ENCODE results near the gene SUMO2. TPM values are rescaled to one million over a fixed set of nuclear protein-coding genes. Genes with fewer than 3 reads are reported as not detected.
A peak's percentile ranks its signal among the peaks of the same experiment; 100 is the strongest.

The SUMO2 gene
- total and polyA plus RNA-seq, 9 of the 15 experiments (the other 6 are each of a cell fraction or from before 2014, with no cell fraction given), result 157 to 733 (median 419) TPM

DNA sequence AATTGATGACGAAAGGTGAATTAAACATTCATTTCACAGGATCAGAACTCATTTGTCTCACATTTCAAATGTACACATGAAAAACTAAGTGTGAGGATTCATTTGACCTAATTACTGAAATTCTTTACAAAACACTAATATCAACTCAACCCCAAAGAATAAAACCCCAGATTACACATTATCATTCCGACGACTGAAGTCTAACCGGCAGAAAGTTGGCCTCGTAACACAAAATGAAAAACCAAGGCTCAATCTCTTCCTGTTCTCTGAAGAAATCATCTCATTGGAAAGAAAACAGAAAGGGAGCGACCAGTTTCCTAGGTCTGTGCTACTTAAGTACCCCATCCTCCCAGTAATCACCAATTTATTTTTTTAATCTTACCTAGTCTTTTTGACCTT lies 30.2 kb downstream of the SUMO2 start (continued):
- TF ChIP-seq, protein P1, sequence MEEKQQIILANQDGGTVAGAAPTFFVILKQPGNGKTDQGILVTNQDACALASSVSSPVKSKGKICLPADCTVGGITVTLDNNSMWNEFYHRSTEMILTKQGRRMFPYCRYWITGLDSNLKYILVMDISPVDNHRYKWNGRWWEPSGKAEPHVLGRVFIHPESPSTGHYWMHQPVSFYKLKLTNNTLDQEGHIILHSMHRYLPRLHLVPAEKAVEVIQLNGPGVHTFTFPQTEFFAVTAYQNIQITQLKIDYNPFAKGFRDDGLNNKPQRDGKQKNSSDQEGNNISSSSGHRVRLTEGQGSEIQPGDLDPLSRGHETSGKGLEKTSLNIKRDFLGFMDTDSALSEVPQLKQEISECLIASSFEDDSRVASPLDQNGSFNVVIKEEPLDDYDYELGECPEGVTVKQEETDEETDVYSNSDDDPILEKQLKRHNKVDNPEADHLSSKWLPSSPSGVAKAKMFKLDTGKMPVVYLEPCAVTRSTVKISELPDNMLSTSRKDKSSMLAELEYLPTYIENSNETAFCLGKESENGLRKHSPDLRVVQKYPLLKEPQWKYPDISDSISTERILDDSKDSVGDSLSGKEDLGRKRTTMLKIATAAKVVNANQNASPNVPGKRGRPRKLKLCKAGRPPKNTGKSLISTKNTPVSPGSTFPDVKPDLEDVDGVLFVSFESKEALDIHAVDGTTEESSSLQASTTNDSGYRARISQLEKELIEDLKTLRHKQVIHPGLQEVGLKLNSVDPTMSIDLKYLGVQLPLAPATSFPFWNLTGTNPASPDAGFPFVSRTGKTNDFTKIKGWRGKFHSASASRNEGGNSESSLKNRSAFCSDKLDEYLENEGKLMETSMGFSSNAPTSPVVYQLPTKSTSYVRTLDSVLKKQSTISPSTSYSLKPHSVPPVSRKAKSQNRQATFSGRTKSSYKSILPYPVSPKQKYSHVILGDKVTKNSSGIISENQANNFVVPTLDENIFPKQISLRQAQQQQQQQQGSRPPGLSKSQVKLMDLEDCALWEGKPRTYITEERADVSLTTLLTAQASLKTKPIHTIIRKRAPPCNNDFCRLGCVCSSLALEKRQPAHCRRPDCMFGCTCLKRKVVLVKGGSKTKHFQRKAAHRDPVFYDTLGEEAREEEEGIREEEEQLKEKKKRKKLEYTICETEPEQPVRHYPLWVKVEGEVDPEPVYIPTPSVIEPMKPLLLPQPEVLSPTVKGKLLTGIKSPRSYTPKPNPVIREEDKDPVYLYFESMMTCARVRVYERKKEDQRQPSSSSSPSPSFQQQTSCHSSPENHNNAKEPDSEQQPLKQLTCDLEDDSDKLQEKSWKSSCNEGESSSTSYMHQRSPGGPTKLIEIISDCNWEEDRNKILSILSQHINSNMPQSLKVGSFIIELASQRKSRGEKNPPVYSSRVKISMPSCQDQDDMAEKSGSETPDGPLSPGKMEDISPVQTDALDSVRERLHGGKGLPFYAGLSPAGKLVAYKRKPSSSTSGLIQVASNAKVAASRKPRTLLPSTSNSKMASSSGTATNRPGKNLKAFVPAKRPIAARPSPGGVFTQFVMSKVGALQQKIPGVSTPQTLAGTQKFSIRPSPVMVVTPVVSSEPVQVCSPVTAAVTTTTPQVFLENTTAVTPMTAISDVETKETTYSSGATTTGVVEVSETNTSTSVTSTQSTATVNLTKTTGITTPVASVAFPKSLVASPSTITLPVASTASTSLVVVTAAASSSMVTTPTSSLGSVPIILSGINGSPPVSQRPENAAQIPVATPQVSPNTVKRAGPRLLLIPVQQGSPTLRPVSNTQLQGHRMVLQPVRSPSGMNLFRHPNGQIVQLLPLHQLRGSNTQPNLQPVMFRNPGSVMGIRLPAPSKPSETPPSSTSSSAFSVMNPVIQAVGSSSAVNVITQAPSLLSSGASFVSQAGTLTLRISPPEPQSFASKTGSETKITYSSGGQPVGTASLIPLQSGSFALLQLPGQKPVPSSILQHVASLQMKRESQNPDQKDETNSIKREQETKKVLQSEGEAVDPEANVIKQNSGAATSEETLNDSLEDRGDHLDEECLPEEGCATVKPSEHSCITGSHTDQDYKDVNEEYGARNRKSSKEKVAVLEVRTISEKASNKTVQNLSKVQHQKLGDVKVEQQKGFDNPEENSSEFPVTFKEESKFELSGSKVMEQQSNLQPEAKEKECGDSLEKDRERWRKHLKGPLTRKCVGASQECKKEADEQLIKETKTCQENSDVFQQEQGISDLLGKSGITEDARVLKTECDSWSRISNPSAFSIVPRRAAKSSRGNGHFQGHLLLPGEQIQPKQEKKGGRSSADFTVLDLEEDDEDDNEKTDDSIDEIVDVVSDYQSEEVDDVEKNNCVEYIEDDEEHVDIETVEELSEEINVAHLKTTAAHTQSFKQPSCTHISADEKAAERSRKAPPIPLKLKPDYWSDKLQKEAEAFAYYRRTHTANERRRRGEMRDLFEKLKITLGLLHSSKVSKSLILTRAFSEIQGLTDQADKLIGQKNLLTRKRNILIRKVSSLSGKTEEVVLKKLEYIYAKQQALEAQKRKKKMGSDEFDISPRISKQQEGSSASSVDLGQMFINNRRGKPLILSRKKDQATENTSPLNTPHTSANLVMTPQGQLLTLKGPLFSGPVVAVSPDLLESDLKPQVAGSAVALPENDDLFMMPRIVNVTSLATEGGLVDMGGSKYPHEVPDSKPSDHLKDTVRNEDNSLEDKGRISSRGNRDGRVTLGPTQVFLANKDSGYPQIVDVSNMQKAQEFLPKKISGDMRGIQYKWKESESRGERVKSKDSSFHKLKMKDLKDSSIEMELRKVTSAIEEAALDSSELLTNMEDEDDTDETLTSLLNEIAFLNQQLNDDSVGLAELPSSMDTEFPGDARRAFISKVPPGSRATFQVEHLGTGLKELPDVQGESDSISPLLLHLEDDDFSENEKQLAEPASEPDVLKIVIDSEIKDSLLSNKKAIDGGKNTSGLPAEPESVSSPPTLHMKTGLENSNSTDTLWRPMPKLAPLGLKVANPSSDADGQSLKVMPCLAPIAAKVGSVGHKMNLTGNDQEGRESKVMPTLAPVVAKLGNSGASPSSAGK (IDR thresholded peaks at IDR 0.05), result 0 out of 2 replicates have a peak, but pooled peaks have one; percentile 11
- no peak for TF ChIP-seq ZNF668 (CRISPR knock-in tag; IDR thresholded peaks at IDR 0.05)
- TF ChIP-seq MXI1 (IDR thresholded peaks at IDR 0.05; ENCODE audit: low read depth, low read length), result no peak
- no peak for TF ChIP-seq GTF2A2 (tag; IDR thresholded peaks at IDR 0.05)
- TF ChIP-seq TEAD4 (IDR thresholded peaks at IDR 0.05; ENCODE audit: low read length), result 0 out of 2 replicates have a peak, but pooled peaks have one; percentile 34
- TF ChIP-seq TEAD4 (CRISPR knock-in tag; IDR thresholded peaks at IDR 0.05; ENCODE audit: borderline replicate concordance), result no peak
- TF ChIP-seq SLC30A9 (CRISPR knock-in tag; IDR thresholded peaks at IDR 0.05), result no peak
- peak; percentile 50 for TF ChIP-seq RBM22 (IDR thresholded peaks at IDR 0.05; ENCODE audit: low read depth, low read length, poor library complexity, severe bottlenecking)
- no peak for TF ChIP-seq LARP7 (IDR thresholded peaks at IDR 0.05)
- TF ChIP-seq, protein P2, sequence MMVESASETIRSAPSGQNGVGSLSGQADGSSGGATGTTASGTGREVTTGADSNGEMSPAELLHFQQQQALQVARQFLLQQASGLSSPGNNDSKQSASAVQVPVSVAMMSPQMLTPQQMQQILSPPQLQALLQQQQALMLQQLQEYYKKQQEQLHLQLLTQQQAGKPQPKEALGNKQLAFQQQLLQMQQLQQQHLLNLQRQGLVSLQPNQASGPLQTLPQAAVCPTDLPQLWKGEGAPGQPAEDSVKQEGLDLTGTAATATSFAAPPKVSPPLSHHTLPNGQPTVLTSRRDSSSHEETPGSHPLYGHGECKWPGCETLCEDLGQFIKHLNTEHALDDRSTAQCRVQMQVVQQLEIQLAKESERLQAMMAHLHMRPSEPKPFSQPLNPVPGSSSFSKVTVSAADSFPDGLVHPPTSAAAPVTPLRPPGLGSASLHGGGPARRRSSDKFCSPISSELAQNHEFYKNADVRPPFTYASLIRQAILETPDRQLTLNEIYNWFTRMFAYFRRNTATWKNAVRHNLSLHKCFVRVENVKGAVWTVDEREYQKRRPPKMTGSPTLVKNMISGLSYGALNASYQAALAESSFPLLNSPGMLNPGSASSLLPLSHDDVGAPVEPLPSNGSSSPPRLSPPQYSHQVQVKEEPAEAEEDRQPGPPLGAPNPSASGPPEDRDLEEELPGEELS (CRISPR knock-in tag; IDR thresholded peaks at IDR 0.05; ENCODE audit: borderline replicate concordance), result no peak
- TF ChIP-seq ZNF133 (CRISPR knock-in tag; IDR thresholded peaks at IDR 0.05), result no peak

Data from K562 (cell line).